ENCODE data around the gene MYL10.

The MYL10 gene

DNA sequence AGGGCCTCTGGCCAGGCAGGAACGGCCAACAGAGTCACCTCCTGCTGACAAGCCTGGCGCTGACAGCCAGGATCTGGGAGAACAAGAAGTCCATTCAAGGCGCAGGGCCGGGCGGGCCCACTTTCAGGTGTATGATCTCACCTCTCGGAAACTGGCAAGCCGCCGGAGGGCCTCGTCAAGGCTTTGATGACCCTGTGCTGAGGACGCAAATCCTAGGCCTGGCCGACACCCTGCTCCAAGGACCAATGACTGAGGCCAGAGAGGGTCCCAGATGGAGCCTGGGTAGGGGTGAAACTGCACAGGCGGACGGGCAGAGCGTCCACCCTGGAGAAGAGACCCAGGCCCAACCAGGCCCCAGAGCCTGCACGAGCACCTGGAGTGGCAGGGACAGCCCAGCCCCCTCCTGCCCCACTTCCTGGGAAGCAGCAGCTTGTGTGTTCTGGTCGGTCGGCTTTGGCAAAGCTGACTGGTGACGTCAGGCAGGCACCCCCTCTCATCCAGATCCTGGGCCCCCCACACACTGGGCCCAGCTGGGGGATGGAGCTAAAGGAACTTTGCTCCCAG is 30.6 kb downstream of the MYL10 start:
- DNase-seq (ENCODE audit: low read depth in 2 of 3, low spot score in 1 of 3): no peak

GRCh38 chr7:101597941-101598340 is 31.2 kb downstream of the MYL10 start:
- no peak for DNase-seq (ENCODE audit: low read depth in 2 of 3, low spot score in 1 of 3)

GRCh38 chr7:101596898-101597297 is 32.2 kb downstream of the MYL10 start:
- DNase-seq (ENCODE audit: low read depth in 2 of 3, low spot score in 1 of 3): no peak

- DNase-seq (ENCODE audit: low read depth in 2 of 3, low spot score in 1 of 3): no peak
Measured at GRCh38 chr7:101595766-101596537, 33.1 kb downstream of the MYL10 start.

DNA sequence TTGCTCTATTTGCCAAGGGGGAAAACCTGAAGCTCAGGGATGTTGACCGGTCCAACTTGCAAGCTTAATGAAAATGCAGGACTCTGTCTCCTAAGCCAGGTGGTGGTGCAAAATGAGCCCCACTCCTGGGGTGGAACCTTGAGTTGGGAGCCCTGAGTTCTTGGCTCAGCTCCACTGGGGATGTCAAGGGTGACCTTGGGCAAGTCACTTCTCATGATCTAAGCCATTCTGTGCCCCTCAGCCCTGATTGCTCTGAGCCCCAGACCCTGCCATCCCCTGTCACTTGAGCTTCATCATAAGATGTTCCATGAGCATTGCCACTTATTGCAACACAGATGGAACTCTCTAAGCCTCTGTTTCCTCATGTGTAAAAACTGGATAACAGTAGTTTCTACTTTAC is 33.9 kb downstream of the MYL10 start:
- DNase-seq (ENCODE audit: low read depth in 2 of 3, low spot score in 1 of 3): no peak

- no peak for DNase-seq (ENCODE audit: low read depth in 2 of 3, low spot score in 1 of 3)
Measured at GRCh38 chr7:101594790-101595189, 34.3 kb downstream of the MYL10 start.

- DNase-seq (ENCODE audit: low read depth in 2 of 3, low spot score in 1 of 3): no peak
Measured at GRCh38 chr7:101593556-101593955, 35.5 kb downstream of the MYL10 start.

GRCh38 chr7:101591504-101591903 is 37.6 kb downstream of the MYL10 start:
- no peak for DNase-seq (ENCODE audit: low read depth in 2 of 3, low spot score in 1 of 3)

- DNase-seq (ENCODE audit: low read depth in 2 of 3, low spot score in 1 of 3): no peak
Measured at GRCh38 chr7:101590663-101591435, 38.2 kb downstream of the MYL10 start.

DNA sequence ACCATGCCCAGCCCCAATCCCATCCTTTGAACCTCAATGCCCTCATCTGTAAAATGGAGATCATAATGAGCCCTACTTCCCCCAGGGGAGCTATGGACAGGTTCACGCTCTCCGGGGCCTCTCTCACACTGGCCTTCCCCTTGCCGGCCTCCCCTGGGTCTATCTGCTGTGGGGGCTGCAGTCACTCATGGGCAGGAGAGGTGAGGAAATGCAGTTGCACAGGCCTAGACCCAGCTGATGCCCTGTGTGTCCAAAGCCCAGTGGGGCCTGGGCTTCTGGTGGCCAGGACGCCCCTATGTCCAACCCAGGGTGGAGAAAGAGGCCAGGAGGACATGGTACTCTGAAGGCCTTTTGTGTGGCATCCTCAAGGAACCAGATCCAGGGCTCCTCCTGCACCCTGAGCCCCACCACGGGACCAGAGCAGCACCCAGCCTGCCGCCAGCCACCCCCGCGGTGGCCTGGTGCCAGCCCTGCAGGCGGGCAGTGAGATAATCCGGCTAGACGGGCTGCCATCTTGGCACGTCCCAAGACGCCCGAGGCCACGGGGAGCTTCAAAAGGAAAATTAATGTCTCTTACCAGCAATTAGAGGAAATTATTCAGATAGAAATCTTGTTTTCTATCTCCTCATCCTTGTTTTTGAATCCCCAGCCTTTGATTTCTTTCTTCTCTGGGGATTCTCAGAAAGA is 39.0 kb downstream of the MYL10 start:
- no peak for DNase-seq (ENCODE audit: low read depth in 2 of 3, low spot score in 1 of 3)

- no peak for DNase-seq (ENCODE audit: low read depth in 2 of 3, low spot score in 1 of 3)
Measured at GRCh38 chr7:101589052-101589451, 40.0 kb downstream of the MYL10 start.

- no peak for DNase-seq (ENCODE audit: low read depth in 2 of 3, low spot score in 1 of 3)
Measured at GRCh38 chr7:101588131-101588935, 40.8 kb downstream of the MYL10 start.

DNA sequence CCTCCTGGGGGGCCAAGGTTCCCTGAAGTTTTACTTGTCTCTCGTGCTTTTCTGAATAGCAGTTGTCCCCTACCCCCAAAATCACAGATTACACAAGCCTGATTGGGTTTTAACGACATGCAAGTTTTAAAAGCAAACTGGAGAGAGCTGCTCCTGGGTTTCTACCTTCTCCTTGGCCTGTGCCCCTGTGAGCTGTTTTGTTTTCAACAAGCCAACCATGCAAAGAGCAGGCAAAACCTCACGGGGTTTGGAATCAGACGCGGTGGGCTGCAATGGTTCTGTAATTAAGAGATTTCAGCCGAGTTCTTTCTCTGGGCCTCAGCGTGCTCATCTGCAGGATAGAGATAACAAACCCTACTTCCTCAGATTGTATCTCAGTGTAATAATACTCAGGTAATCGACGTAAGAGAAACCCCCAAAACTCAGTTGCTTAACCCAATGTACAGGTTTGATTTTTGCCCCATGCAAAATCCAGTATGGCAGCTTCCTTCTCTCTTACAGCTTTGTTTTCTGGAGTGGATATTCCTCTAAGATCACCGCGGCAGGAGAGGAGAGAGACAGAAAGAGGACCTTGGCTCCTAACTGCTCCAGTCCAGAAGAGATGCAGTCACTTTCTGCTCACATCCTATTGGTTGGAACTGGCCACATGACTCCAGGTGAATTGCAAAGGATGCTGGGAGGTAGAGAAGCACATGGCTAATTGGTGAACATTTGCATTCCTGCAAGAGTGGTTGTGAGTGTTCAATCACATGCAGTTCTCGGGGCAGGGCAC is 42.0 kb downstream of the MYL10 start:
- no peak for DNase-seq (ENCODE audit: low read depth in 2 of 3, low spot score in 1 of 3)

DNA sequence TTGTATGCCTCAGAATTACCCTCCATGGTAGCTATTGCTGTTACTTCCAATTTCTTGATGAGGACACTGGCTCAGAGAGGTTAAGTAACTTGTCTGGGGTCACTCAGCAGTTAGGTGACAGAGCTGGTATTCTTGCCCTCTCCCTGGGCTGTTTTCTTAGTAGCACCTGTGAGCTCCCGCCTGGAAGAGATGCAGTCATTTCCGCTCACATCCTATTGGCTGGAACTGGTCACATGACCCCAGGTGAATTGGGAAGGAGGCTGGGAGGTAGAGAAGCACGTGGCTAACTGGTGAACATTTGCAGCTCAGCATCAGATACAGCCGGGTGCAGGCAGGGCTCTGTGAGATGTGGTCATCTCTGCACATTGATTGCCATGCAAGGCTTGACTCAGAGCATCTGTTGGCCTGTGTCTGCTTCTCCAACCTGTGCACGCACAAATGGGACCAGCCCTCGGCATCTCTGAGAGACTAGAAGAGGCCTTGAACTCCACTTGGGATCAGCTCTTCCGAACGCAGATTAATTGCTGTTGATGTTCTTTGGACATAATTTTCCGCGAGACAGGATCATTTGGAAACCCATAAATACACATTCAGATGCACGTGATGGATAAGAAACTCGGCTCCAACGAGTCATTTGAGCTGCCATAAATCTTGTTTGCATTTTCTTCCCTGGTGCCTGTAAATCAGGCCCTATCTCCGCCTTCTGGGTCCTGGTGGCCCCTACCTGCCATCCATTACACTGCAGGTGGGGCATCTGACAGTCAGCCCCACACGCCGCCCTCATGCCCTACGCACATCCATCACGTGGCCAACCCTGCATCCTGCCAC is 42.8 kb downstream of the MYL10 start:
- DNase-seq (ENCODE audit: low read depth in 2 of 3, low spot score in 1 of 3): no peak

GRCh38 chr7:101582971-101583370 is 46.1 kb downstream of the MYL10 start:
- no peak for DNase-seq (ENCODE audit: low read depth in 2 of 3, low spot score in 1 of 3)

DNA sequence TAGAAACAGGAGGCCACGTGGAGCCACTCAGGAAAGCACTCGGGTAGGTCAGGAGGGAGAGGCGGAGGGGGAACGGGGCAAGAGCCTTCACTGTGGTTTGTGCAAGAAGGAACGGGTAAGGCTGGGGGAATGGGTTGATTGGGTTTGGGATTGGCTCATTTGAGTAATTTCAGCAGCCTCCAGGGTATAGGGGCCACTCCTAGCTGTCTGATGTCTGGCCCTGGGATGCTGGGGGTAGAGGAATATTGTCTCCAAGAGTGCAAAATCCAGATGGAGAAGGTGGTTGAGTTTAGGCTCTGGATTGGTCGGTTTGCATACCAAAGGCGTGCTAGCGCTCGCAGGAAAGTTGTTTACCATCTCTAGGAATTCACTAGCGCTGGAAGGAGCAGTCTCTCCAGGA is 47.2 kb downstream of the MYL10 start:
- DNase-seq (ENCODE audit: low read depth in 2 of 3, low spot score in 1 of 3): no peak

DNA sequence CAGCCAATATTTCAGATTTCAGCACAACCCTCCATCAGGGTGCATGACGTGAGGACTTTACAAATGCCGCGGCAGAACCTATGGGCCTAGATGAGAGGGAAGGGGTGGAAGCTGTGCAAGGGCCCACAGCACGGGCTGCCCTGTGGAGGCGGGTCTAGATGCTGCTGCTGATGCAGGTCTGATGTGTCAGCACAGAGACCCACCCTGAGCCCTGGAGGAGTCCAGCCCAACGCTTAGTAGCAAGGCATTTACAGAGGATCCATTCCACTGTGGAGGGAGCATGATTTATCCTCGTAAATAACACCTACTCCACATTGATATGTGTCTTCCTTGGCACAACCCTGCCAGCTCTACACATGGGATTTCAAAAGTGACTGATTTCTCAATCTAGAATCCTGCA is 48.5 kb downstream of the MYL10 start:
- DNase-seq (ENCODE audit: low read depth in 2 of 3, low spot score in 1 of 3): no peak

DNA sequence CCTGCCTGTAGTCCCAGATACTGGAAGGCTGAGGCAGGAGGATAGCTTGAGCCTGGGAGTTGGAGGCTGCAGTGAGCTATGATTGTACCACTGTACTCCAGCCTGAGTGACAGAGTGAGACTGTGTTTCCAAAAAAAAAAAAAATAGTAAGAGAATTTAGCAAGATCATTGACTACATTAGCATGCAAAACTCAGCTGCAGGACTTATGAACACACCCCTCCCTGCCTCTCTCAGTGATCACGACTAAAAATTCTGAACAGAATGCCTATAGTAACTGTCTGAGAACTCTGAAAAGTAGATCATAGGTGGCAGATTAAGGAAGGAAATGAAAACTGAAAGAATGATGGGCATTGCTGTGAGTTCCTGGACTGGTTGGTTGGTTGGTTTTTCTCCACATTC is 50.5 kb downstream of the MYL10 start:
- DNase-seq (ENCODE audit: low read depth in 2 of 3, low spot score in 1 of 3): no peak

DNA sequence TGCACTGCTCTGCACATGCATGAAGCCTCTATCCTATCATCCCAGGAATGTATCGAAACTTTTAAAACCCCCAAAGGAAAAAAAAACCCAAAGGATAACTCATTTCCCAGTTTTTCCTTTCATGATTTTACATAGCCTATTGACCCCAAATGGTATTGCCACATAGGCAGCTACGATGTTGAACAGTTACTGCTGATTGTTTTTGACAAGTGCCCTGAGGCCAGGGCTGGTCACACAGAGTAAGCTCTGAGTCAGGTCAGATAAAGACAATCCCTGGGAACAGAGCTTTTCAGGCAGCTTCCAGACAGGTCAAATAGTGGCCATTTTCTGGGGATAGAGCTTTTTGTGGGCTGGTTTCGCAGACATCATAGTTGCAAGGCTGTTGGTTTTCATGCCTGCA is 52.1 kb downstream of the MYL10 start:
- no peak for DNase-seq (ENCODE audit: low read depth in 2 of 3, low spot score in 1 of 3)

Data from stimulated activated CD4-positive, alpha-beta T cell treated with anti-CD3 and anti-CD28 coated beads, Interleukin-12 subunit alpha, Interleukin-12 subunit beta, amount 100 ng/mL, for 48 hours (primary cell).